ENCODE measurements around the gene RAD50.

- TF ChIP-seq CTCF (optimal IDR thresholded peaks at IDR 0.05 in 1 of 3, IDR thresholded peaks at IDR 0.05 in 1 of 3, conservative IDR thresholded peaks at IDR 0.05 in 1 of 3; ENCODE audit: extremely low read depth in 1 of 3, insufficient read depth in 2 of 3, low read length in 3 of 3) (no peak), EZH2 (IDR thresholded peaks at IDR 0.05; ENCODE audit: low read length) (no peak)
Measured at GRCh38 chr5:132601071-132601728, 44.4 kb downstream of the RAD50 start.

All from keratinocyte (primary cell).